Measurements from ENCODE around the gene MMP11. TPM values are rescaled to one million over a fixed set of nuclear protein-coding genes. Genes with fewer than 3 reads are reported as not detected.

Gene MMP11
- total and polyA plus RNA-seq, 2 of the 13 experiments (the other 11 are each of a cell fraction or from before 2014, with no cell fraction given) = 8.9 to 28.6 TPM

DNA sequence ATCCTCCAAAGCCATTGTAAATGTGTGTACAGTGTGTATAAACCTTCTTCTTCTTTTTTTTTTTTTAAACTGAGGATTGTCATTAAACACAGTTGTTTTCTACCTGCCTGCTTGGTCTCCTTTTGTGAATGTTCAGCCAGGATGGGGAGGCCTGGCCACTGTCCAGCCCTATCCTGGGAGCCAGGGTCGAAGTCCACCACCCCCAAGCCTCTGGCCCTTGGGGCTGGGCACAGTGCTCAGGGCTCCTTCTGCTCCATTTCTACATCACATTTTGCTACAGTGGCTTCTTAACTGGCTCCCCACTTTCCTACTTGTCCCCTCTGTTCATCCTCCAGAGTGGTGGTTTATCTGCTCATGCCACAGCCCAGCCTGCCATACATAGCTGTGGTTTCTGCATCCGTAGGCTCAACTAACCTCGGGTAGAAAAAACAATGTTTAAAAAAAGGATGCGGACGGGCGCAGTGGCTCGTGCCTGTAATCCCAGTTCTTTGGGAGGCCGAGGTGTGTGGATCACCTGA is 11.6 kb downstream of the MMP11 start (continued):
- TF ChIP-seq, protein P1, sequence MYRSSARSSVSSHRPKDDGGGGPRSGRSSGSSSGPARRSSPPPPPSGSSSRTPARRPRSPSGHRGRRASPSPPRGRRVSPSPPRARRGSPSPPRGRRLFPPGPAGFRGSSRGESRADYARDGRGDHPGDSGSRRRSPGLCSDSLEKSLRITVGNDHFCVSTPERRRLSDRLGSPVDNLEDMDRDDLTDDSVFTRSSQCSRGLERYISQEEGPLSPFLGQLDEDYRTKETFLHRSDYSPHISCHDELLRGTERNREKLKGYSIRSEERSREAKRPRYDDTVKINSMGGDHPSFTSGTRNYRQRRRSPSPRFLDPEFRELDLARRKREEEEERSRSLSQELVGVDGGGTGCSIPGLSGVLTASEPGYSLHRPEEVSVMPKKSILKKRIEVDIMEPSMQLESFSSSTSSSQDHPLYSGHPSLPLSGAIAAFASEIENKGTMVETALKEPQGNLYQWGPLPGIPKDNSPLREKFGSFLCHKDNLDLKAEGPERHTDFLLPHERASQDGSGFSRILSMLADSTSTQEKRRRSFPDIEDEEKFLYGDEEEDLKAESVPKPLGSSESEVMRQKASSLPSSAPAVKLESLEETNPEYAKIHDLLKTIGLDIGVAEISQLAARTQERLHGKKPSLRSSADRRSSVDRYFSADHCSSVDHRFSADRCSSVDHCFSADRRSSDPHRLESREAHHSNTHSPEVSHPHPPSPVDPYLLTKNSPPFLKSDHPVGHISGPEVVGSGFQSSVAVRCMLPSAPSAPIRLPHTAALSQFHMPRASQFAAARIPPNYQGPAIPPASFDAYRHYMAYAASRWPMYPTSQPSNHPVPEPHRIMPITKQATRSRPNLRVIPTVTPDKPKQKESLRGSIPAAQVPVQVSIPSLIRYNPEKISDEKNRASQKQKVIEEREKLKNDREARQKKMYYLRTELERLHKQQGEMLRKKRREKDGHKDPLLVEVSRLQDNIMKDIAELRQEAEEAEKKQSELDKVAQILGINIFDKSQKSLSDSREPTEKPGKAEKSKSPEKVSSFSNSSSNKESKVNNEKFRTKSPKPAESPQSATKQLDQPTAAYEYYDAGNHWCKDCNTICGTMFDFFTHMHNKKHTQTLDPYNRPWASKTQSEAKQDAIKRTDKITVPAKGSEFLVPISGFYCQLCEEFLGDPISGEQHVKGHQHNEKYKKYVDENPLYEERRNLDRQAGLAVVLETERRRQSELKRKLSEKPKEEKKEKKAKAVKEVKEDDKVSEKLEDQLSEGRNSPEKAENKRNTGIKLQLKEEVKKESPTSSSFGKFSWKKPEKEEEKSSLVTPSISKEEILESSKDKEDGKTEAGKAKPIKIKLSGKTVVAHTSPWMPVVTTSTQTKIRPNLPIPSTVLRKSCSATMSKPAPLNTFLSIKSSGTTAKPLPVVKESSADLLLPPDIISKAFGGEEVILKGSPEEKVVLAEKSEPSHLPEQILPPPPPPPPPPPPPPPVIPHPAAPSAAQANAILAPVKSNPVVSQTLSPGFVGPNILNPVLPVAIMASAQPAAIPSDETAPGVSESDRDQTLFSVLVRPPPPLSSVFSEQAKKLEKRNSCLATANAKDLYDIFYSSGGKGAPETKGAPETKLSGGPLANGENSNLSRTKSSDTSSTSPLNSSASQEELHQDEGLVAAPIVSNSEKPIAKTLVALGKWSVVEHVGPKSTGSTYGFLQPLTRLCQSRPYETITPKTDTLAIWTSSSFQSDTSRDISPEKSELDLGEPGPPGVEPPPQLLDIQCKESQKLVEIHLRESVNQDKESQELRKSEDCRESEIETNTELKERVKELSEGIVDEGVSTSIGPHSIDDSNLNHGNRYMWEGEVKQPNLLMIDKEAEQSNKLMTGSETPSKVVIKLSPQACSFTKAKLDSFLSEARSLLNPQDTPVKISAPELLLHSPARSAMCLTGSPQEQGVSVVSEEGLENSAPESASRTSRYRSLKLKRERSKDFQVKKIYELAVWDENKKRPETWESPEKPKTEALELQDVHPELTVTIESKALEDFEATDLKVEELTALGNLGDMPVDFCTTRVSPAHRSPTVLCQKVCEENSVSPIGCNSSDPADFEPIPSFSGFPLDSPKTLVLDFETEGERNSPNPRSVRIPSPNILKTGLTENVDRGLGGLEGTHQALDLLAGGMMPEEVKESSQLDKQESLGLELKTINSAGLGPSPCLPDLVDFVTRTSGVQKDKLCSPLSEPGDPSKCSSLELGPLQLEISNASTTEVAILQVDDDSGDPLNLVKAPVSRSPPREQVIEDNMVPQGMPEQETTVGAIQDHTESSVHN (CRISPR knock-in tag; IDR thresholded peaks at IDR 0.05) = no peak
- TF ChIP-seq SOX6 (IDR thresholded peaks at IDR 0.05) = no peak
- peak; percentile 59 for TF ChIP-seq SOX6 (CRISPR knock-in tag; IDR thresholded peaks at IDR 0.05)
- peak; percentile 86 for TF ChIP-seq PHF21A (CRISPR knock-in tag; IDR thresholded peaks at IDR 0.05)
- no peak for TF ChIP-seq ZNF749 (CRISPR knock-in tag; IDR thresholded peaks at IDR 0.05; ENCODE audit: borderline replicate concordance)
- peak; percentile 18; the same call in 1 of the 2 replicates for TF ChIP-seq IRF2 (CRISPR knock-in tag; IDR thresholded peaks at IDR 0.05)
- TF ChIP-seq, protein P2, sequence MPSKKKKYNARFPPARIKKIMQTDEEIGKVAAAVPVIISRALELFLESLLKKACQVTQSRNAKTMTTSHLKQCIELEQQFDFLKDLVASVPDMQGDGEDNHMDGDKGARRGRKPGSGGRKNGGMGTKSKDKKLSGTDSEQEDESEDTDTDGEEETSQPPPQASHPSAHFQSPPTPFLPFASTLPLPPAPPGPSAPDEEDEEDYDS (CRISPR knock-in tag; IDR thresholded peaks at IDR 0.05) = peak; percentile 11; the same call in 1 of the 2 replicates
- TF ChIP-seq, protein P3, sequence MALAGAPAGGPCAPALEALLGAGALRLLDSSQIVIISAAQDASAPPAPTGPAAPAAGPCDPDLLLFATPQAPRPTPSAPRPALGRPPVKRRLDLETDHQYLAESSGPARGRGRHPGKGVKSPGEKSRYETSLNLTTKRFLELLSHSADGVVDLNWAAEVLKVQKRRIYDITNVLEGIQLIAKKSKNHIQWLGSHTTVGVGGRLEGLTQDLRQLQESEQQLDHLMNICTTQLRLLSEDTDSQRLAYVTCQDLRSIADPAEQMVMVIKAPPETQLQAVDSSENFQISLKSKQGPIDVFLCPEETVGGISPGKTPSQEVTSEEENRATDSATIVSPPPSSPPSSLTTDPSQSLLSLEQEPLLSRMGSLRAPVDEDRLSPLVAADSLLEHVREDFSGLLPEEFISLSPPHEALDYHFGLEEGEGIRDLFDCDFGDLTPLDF (CRISPR knock-in tag; IDR thresholded peaks at IDR 0.05) = no peak
- TF ChIP-seq ZNF501 (CRISPR knock-in tag; IDR thresholded peaks at IDR 0.05) = peak; percentile 63
- TF ChIP-seq, protein P4, sequence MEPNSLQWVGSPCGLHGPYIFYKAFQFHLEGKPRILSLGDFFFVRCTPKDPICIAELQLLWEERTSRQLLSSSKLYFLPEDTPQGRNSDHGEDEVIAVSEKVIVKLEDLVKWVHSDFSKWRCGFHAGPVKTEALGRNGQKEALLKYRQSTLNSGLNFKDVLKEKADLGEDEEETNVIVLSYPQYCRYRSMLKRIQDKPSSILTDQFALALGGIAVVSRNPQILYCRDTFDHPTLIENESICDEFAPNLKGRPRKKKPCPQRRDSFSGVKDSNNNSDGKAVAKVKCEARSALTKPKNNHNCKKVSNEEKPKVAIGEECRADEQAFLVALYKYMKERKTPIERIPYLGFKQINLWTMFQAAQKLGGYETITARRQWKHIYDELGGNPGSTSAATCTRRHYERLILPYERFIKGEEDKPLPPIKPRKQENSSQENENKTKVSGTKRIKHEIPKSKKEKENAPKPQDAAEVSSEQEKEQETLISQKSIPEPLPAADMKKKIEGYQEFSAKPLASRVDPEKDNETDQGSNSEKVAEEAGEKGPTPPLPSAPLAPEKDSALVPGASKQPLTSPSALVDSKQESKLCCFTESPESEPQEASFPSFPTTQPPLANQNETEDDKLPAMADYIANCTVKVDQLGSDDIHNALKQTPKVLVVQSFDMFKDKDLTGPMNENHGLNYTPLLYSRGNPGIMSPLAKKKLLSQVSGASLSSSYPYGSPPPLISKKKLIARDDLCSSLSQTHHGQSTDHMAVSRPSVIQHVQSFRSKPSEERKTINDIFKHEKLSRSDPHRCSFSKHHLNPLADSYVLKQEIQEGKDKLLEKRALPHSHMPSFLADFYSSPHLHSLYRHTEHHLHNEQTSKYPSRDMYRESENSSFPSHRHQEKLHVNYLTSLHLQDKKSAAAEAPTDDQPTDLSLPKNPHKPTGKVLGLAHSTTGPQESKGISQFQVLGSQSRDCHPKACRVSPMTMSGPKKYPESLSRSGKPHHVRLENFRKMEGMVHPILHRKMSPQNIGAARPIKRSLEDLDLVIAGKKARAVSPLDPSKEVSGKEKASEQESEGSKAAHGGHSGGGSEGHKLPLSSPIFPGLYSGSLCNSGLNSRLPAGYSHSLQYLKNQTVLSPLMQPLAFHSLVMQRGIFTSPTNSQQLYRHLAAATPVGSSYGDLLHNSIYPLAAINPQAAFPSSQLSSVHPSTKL (CRISPR knock-in tag; IDR thresholded peaks at IDR 0.05) = peak; percentile 37
- no peak for TF ChIP-seq CBX2 (IDR thresholded peaks at IDR 0.05; ENCODE audit: low read depth, low read length)
- no peak for TF ChIP-seq CBX2 (CRISPR knock-in tag; IDR thresholded peaks at IDR 0.05; ENCODE audit: low read depth)
- TF ChIP-seq ZNF788 (CRISPR knock-in tag; IDR thresholded peaks at IDR 0.05; ENCODE audit: borderline replicate concordance) = peak; percentile 57; the same call in 1 of the 2 replicates
- no peak for TF ChIP-seq FOXC1 (CRISPR knock-in tag; IDR thresholded peaks at IDR 0.05; ENCODE audit: borderline replicate concordance)
- no peak for TF ChIP-seq ZNF230 (CRISPR knock-in tag; IDR thresholded peaks at IDR 0.05)
- TF ChIP-seq POLR2G (IDR thresholded peaks at IDR 0.05; ENCODE audit: low read depth, low read length) = 0 out of 2 replicates have a peak, but pooled peaks have one; percentile 28
- TF ChIP-seq ZNF205 (CRISPR knock-in tag; IDR thresholded peaks at IDR 0.05) = 0 out of 2 replicates have a peak, but pooled peaks have one; percentile 39
